Motor neuron (in vitro differentiated cells): ENCODE results near the gene MIPOL1. TPM values are rescaled to one million over a fixed set of nuclear protein-coding genes. Genes with fewer than 3 reads are reported as not detected.
"Not testable (repeated sequence)": the region's sequence is repeated elsewhere in the genome, so short reads cannot be mapped to it uniquely, and the experiment has no call there.

Source experiments
- ATAC-seq, 8 experiments: fragments of 200-7000 bp; cut with Tn5 transposase; replicated peaks in 6 of 8; 2 replicates each; pipeline ENCODE4 v1.8.0; 2021; ENCODE audit warnings: mild to moderate bottlenecking in 8 of 8, moderate library complexity in 8 of 8
- H3K27ac ChIP-seq, 2 donors: fragments of 250-450 bp; sonication (Bioruptor Pico); 2 replicates each; pipeline ENCODE4 v1.9.0; 2021; ENCODE audit warnings: antibody characterized with exemption in 2 of 2, mild to moderate bottlenecking in 2 of 2, moderate library complexity in 1 of 2
- H3K4me1 ChIP-seq, 2 donors: fragments of 250-450 bp; sonication (Bioruptor Pico); replicated peaks in 1 of 2; 2 replicates each; pipeline ENCODE4 v1.6.1; 2021; ENCODE audit warnings: antibody characterized with exemption in 2 of 2, mild to moderate bottlenecking in 2 of 2, moderate library complexity in 1 of 2
- H3K4me3 ChIP-seq, 5 donors: fragments of 250-450 bp; sonication (Bioruptor Pico); 2 replicates each; pipeline ENCODE4 v1.9.0; 2021; ENCODE audit warnings: antibody characterized with exemption in 5 of 5, mild to moderate bottlenecking in 5 of 5, moderate library complexity in 4 of 5
- WGBS, 10 experiments: fragments of 450-650 bp; shearing (Covaris generic); methylation state at CpG; one replicate each; pipeline ENCODE4 v1.0.0; 2022; 5-methylcytosine and 5-hydroxymethylcytosine counted together
- in situ Hi-C, 9 experiments: fragments of 400-800 bp; cut with MboI; loops; one replicate each; pipeline ENCODE4 v1.15.0; 2021; ENCODE audit warnings: low sequenced_read_pairs in 9 of 9, low pct_unique_long_range_greater_than_20kb in 2 of 9; ENCODE audit not compliant: unreplicated experiment in 9 of 9
- total RNA-seq, 8 experiments: library from RNA; unstranded; fragments of 300-600 nt; gene quantifications; 2 replicates each; pipeline versions ENCODE4 v1.2.3 to v1.2.4, GENCODE V29; 2022

The MIPOL1 gene
- total RNA-seq, 8 experiments from 2014 or later: 7.0 to 28.0 (median 14.3) TPM

DNA sequence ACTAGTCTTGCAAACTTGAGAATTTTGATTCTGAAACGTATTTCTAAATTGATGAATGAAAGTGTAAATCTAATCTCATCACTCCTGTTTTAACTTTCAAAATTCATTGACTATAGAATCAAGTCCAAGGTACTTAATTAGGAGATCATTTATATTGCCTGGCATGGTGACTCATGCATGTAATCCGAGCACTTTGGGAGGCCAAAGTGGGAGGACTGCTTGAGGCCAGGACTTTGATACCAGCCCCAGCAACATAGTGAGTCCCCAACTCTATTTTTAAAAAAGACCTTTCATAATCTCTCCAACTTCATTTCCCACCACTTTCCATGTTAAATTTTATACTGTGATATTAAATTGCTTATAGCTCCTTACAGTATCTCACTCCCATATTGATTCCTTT lies 3.0 kb upstream of the MIPOL1 start:
- no peak overlapping the region for H3K27ac ChIP-seq
- ATAC-seq: no peak
- 80 to 100% (median 98%) methylated on average over 1 to 2 of the region's 2 CpGs for WGBS, 10 experiments
- in situ Hi-C loops: no loop called here
- peaks cover 6 to 7% of the 10 kb centered on the region in 2 donors for H3K4me1 ChIP-seq
- H3K4me3 ChIP-seq: no peak overlapping the region

- Histone ChIP-seq H3K4me3 (no peak overlapping the region), H3K4me1 (peaks cover 6 to 7% of the 10 kb centered on the region in 2 donors), H3K27ac (no peak overlapping the region)
- in situ Hi-C loops: no loop called here
- ATAC-seq: peak in 1 of 8 experiments; percentile 3
- WGBS, 10 experiments: 17 to 100% (median 89%) methylated on average over 1 of the region's 1 CpG; no CpG with 5 or more reads in 2 of the 10 experiments
Measured at GRCh38 chr14:37195327-37195726, 2.4 kb upstream of the MIPOL1 start.

GRCh38 chr14:37196604-37197420 lies 925 bp upstream of the MIPOL1 start:
- Histone ChIP-seq H3K27ac (no peak overlapping the region), H3K4me1 (peaks cover 6 to 7% of the 10 kb centered on the region in 2 donors), H3K4me3 (peak overlapping the region; percentile 43 to 65 (median 53))
- in situ Hi-C loops: no loop called here
- ATAC-seq: no peak
- WGBS, 10 experiments: 60 to 98% (median 89%) methylated on average over 2 to 15 of the region's 17 CpGs

- H3K4me1 ChIP-seq: peaks cover 6 to 7% of the 10 kb centered on the region in 2 donors
- H3K27ac ChIP-seq: no peak overlapping the region
- WGBS, 10 experiments: 0 to 25% (median 18%) methylated on average over 2 to 11 of the region's 11 CpGs; no CpG with 5 or more reads in 1 of the 10 experiments
- H3K4me3 ChIP-seq: peak overlapping the region; percentile 43 to 65 (median 53)
- ATAC-seq: no peak
- in situ Hi-C loops: no loop called here
Measured at GRCh38 chr14:37198273-37198598, 499 bp downstream of the MIPOL1 start.

GRCh38 chr14:37198907-37199306 lies 1.2 kb downstream of the MIPOL1 start:
- no peak for ATAC-seq
- 55 to 100% (median 85%) methylated on average over 1 to 5 of the region's 5 CpGs for WGBS, 10 experiments
- no peak overlapping the region for H3K27ac ChIP-seq
- peak overlapping the region in 4 of 5 donors; percentile 43 to 65 (median 48) for H3K4me3 ChIP-seq
- peaks cover 6 to 7% of the 10 kb centered on the region in 2 donors for H3K4me1 ChIP-seq
- in situ Hi-C loops: no loop called here

DNA sequence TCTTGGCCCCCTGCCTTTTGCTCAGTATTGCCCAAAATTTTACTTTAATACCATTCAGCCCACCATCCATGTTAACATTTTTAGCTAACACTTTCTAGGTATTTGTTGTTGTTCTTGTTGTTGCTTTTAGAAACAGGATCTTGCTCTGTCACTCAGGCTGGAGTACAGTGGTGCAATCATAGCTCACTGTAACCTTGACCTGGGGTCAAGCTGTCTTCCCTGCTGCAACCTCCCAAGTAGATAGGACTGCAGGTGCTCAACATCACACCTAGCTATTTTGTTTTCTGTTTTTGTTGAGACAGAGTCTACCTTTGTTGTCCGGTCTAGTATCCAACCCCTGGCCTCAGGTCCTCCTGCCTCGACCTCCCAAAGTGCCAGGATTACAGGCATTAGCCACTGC lies 4.0 kb downstream of the MIPOL1 start:
- ATAC-seq: no peak
- Histone ChIP-seq H3K4me1 (peaks cover 4 to 7% of the 10 kb centered on the region in 2 donors), H3K27ac (no peak overlapping the region), H3K4me3 (no peak overlapping the region)
- WGBS, 10 experiments: 73 to 100% (median 100%) methylated on average over 1 to 2 of the region's 2 CpGs; no CpG with 5 or more reads in 4 of the 10 experiments
- in situ Hi-C loops: no loop called here

DNA sequence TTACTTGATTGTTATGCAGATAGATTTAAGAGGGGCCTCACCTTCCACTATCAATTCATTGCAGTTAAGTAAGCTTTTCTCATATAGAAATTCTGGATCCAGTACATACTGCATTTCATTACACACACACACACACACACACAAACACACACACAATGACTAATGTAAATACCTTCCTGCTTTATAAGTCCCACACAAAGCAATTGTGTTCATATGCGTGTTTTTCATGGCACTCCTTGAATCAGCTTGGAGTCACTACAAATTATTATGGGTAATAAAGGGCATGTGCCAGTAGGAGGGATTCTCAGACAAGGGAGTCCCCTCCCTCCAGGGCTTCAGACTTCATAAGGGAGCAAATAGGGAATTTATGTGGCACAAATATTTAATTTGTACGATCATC lies 4.5 kb downstream of the MIPOL1 start:
- no peak for ATAC-seq
- H3K4me1 ChIP-seq: peaks cover 0 to 5% of the 10 kb centered on the region in 2 donors
- no peak overlapping the region for H3K27ac ChIP-seq
- in situ Hi-C loops: no loop called here
- WGBS, 10 experiments: 29 to 82% (median 66%) methylated on average over 1 to 2 of the region's 2 CpGs; no CpG with 5 or more reads in 4 of the 10 experiments
- H3K4me3 ChIP-seq: no peak overlapping the region

GRCh38 chr14:37202812-37203211 lies 5.1 kb downstream of the MIPOL1 start:
- in situ Hi-C loops: no loop called here
- peaks cover 0 to 5% of the 10 kb centered on the region in 2 donors for H3K4me1 ChIP-seq
- no peak overlapping the region for H3K27ac ChIP-seq
- no peak for ATAC-seq
- 71 to 100% (median 92%) methylated on average over 1 to 2 of the region's 2 CpGs; no CpG with 5 or more reads in 1 of the 10 experiments for WGBS, 10 experiments
- H3K4me3 ChIP-seq: no peak overlapping the region

- in situ Hi-C loops: no loop called here
- Histone ChIP-seq H3K4me1 (peaks cover 0 to 5% of the 10 kb centered on the region in 2 donors), H3K27ac (no peak overlapping the region), H3K4me3 (no peak overlapping the region)
- no peak for ATAC-seq
- 83 to 100% methylated on average over 1 of the region's 1 CpG; no CpG with 5 or more reads in 8 of the 10 experiments for WGBS, 10 experiments
Measured at GRCh38 chr14:37203423-37203822, 5.7 kb downstream of the MIPOL1 start.

DNA sequence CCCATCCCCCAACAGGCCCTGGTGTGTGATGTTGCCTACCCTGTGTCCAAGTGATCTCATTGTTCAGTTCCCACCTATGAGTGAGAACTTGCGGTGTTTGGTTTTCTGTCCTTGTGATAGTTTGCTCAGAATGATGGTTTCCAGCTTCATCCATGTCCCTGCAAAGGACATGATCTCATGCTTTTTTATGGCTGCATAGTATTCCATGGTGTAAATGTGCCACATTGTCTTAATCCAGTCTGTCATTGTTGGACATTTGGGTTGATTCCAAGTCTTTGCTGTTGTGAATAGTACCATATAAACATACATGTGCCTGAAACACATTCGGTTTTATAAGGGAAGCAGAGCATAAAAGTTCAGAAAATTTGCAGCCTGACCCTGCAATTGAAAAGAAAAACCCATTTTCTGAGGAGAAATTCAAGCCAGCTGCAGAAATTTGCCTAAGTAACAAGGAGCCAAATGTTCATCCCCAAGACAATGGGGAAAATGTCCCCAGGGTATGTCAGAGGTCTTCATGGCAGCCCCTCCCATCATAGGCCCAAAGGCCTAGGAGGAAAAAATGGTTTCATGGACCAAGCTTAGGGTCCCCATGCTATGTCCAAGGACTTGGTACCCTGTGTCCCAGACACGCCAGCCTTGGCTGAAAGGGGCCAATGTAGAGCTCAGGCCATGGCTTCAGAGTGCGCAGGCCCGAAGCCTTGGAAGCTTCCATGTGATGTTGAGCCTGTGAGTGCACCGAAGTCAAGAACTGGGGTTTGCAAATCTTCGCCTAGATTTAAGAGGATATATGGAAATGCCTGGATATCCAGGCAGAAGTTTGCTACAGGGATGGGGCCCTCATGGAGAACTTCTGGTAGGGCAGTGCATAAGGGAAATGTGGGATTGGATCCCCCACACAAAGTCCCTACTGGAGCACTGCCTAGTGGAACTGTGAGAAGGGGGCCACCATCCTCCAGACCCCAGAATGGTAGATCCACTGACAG lies 8.2 kb downstream of the MIPOL1 start:
- H3K4me1 ChIP-seq, in situ Hi-C loops, H3K4me3 ChIP-seq, ATAC-seq, H3K27ac ChIP-seq: not testable (repeated sequence)
- WGBS, 10 experiments: 56 to 100% (median 100%) methylated on average over 1 to 5 of the region's 7 CpGs; no CpG with 5 or more reads in 3 of the 10 experiments

GRCh38 chr14:37209617-37210016 lies 11.9 kb downstream of the MIPOL1 start:
- H3K4me1 ChIP-seq, H3K27ac ChIP-seq, in situ Hi-C loops, ATAC-seq, H3K4me3 ChIP-seq: not testable (repeated sequence)
- WGBS, 10 experiments: 69 to 100% (median 100%) methylated on average over 1 to 2 of the region's 2 CpGs; no CpG with 5 or more reads in 4 of the 10 experiments

DNA sequence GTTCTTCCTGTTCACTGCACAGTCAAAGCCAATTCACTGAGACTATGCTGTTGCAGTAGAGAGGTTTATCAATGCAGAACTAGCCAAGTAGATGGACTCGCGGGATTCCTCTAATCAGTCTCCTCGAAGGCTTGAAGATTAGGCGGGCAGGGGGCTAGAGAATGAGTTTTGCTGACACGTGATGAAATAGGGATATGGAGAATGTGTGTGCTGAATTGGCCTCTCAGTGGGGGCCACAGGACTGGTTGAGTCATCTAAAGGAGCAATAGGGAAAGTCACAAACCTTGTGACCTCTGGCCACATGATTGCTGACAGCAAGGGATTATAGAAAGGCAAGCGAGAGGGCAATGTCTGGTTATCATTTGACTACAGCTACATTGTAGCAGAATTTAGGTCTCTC lies 12.7 kb downstream of the MIPOL1 start:
- no peak overlapping the region for H3K27ac ChIP-seq
- in situ Hi-C loops: no loop called here
- 77 to 100% (median 96%) methylated on average over 1 to 6 of the region's 6 CpGs; no CpG with 5 or more reads in 2 of the 10 experiments for WGBS, 10 experiments
- no peaks in the 10 kb centered on the region for H3K4me1 ChIP-seq
- no peak for ATAC-seq
- no peak overlapping the region for H3K4me3 ChIP-seq

DNA sequence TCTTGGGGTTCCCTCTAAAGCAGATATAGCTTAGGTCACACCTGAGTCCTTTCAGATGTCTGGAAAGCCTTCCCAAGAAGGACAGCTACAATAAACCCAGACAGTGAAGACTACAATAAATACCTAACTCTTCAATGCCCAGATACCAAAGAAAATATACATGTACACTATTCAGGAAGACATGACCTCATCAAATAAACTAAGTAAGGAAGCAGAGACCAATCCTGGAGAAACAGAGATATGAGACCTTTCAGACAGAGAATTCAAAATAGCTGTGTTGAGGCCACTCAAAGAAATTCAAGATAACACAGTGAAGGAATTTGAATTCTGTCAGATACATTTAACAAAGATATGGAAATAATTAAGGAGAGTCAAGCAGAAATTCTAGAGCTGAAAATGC lies 15.3 kb downstream of the MIPOL1 start:
- in situ Hi-C loops: no loop called here
- Histone ChIP-seq H3K4me1 (no peaks in the 10 kb centered on the region), H3K27ac (no peak overlapping the region), H3K4me3 (no peak overlapping the region)
- no peak for ATAC-seq
